ENCODE results near the gene CEP104. TPM values are rescaled to one million over a fixed set of nuclear protein-coding genes. Genes with fewer than 3 reads are reported as not detected.

Gene CEP104
- total RNA-seq, 1 experiment from 2014 or later: 34.5 TPM

DNA sequence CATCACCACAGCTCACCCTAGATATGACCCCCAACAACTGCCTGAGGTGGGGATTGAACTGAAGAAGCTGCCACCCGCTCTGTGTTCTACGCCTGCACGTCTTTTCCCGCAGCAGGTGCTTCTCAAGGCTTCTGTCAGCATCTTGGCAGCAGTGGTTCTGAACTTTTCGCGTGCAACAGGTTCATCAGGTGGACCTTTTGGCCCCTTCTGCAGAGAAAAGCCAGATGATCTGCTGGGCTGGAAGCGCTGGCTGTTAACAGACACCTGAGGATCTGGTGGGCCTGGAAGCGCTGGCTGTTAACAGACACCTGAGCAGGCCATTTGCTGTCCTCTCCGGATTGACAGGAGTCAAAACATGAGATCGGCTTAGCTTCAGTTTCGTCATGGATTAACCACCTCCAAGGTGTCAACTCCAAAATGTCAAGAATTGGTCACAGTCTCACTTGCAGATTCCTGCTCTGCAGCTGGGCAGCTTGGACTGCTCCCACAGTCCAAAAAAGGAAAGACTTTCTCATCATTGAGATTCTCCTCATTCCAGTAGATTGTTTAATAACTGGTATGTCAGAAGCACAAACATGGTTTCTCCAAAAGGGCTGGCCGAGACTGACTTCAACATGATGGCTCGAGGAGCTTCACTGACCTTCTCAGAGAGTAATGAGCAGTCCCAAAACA is 38.4 kb upstream of the CEP104 start:
- Histone ChIP-seq H4K5ac (ENCODE audit: insufficient read length, low read depth, low read length) (no peak overlapping the region), H3K79me2 (ENCODE audit: insufficient read depth, low read length) (peaks cover 34% of the 10 kb centered on the region; the same call in 1 of the 2 replicates), H3K9me3 (ENCODE audit: control insufficient read depth, low read depth, low read length) (no peaks in the 10 kb centered on the region), H3K4ac (ENCODE audit: low read depth, low read length) (no peak overlapping the region), H3K27me3 (ENCODE audit: insufficient read depth, low read length) (no peaks in the 10 kb centered on the region), H3K4me2 (ENCODE audit: insufficient read depth, insufficient read length, low read length) (no peak overlapping the region), H3K23me2 (ENCODE audit: insufficient read length, low read depth, low read length, poor library complexity, severe bottlenecking) (peaks cover 7% of the 10 kb centered on the region), H2BK15ac (ENCODE audit: low read depth, low read length) (no peak overlapping the region), H3K79me1 (ENCODE audit: insufficient read depth, low read depth, low read length, poor library complexity, severe bottlenecking) (peaks cover 16% of the 10 kb centered on the region), H4K91ac (ENCODE audit: insufficient read length, low read depth, low read length) (no peak overlapping the region), H2BK20ac (ENCODE audit: low read depth, low read length, poor library complexity, severe bottlenecking) (no peak overlapping the region), H2BK12ac (ENCODE audit: insufficient read length, low read depth, low read length) (no peak overlapping the region), H3K27ac (ENCODE audit: insufficient read length, low read depth, low read length) (no peak overlapping the region), H2BK5ac (ENCODE audit: insufficient read length, low read length) (no peak overlapping the region), H3K14ac (ENCODE audit: insufficient read depth, low read length) (no peak overlapping the region), H2AK5ac (ENCODE audit: insufficient read length, low read length) (no peak overlapping the region), H3T11ph (ENCODE audit: low read length) (no peak overlapping the region), H3K9ac (ENCODE audit: extremely low read depth, insufficient read length, low read length) (no peak overlapping the region), H4K20me1 (ENCODE audit: control insufficient read depth, insufficient read depth, insufficient read length) (no peaks in the 10 kb centered on the region), H2AFZ (ENCODE audit: low read length) (no peak overlapping the region), H4K8ac (replicated peaks; ENCODE audit: insufficient read length, low read depth, low read length) (no peak overlapping the region), H3K56ac (ENCODE audit: insufficient read length, low read depth, low read length) (no peak overlapping the region), H2BK120ac (ENCODE audit: low read depth, low read length, poor library complexity, severe bottlenecking) (no peak overlapping the region), H3K4me1 (ENCODE audit: insufficient read depth, low read length) (no peaks in the 10 kb centered on the region), H3K18ac (ENCODE audit: insufficient read length, low read depth, low read length) (no peak overlapping the region), H3K23ac (ENCODE audit: insufficient read length, low read depth, low read length) (no peak overlapping the region)
- Mint-ChIP-seq H3K27me3 (ENCODE audit: low read depth) (no peaks in the 10 kb centered on the region; the same call in 1 of the 2 replicates), H3K36me3 (ENCODE audit: insufficient read depth in 1 of 3, low read depth in 3 of 3) (peaks cover 24 to 41% (median 25%) of the 10 kb centered on the region in 3 experiments), H3K4me3 (no peak overlapping the region), H3K4me1 (peaks cover 5 to 18% of the 10 kb centered on the region in 2 experiments), H3K27ac (peak overlapping the region in 1 of 3 experiments; percentile 77; a peak in 1 of 7 replicates), H3K9me3 (peaks cover 14 to 15% of the 10 kb centered on the region in 2 experiments)
- DNase-seq: no peak
- no CpG with 5 or more reads among the region's 13 CpGs for WGBS (ENCODE audit: extremely low coverage, insufficient read length, low lambda C conversion rate)
- TF ChIP-seq, protein P1, sequence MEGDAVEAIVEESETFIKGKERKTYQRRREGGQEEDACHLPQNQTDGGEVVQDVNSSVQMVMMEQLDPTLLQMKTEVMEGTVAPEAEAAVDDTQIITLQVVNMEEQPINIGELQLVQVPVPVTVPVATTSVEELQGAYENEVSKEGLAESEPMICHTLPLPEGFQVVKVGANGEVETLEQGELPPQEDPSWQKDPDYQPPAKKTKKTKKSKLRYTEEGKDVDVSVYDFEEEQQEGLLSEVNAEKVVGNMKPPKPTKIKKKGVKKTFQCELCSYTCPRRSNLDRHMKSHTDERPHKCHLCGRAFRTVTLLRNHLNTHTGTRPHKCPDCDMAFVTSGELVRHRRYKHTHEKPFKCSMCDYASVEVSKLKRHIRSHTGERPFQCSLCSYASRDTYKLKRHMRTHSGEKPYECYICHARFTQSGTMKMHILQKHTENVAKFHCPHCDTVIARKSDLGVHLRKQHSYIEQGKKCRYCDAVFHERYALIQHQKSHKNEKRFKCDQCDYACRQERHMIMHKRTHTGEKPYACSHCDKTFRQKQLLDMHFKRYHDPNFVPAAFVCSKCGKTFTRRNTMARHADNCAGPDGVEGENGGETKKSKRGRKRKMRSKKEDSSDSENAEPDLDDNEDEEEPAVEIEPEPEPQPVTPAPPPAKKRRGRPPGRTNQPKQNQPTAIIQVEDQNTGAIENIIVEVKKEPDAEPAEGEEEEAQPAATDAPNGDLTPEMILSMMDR (conservative IDR thresholded peaks at IDR 0.05): no peak

Measured in H9 (cell line).